Activated CD4-positive, alpha-beta T cell treated with anti-CD3 and anti-CD28 coated beads, Interleukin-2, amount 10 ng/mL, durations not matched to agents 7 days and 5 days (primary cell): ENCODE data around the gene CYP17A1. TPM values are rescaled to one million over a fixed set of nuclear protein-coding genes. Genes with fewer than 3 reads are reported as not detected.

Source experiments
- CTCF ChIA-PET: fragments of 350-600 bp; sonication (Branson Sonifier 250); formaldehyde crosslinking; loops from one replicate; lab custom pipeline; 2021; ENCODE audit warnings: antibody characterized with exemption; lab: Charles Lee
- POLR2A ChIA-PET: fragments of 350-600 bp; sonication (Branson Sonifier 250); formaldehyde crosslinking; loops from one replicate; lab custom pipeline; 2021; ENCODE audit warnings: antibody characterized with exemption; lab: Charles Lee
- DNase-seq: peaks from one replicate; pipeline ENCODE4 v3.0.0-alpha.2; 2020
- H3K27ac Mint-ChIP-seq: one replicate; pipeline ENCODE4 v1.8.0; 2021; ENCODE audit warnings: mild to moderate bottlenecking, moderate library complexity, mixed read lengths
- H3K27me3 Mint-ChIP-seq: one replicate; pipeline ENCODE4 v1.8.0; 2021; ENCODE audit warnings: mixed read lengths
- H3K36me3 Mint-ChIP-seq: one replicate; pipeline ENCODE4 v1.8.0; 2021; ENCODE audit warnings: low read depth, mixed read lengths
- H3K4me1 Mint-ChIP-seq: one replicate; pipeline ENCODE4 v1.8.0; 2021; ENCODE audit warnings: mixed read lengths
- H3K4me3 Mint-ChIP-seq: one replicate; pipeline ENCODE4 v1.8.0; 2021; ENCODE audit warnings: mild to moderate bottlenecking, moderate library complexity, mixed read lengths
- H3K9me3 Mint-ChIP-seq: one replicate; pipeline ENCODE4 v1.8.0; 2021; ENCODE audit warnings: mixed read lengths
- total RNA-seq, 2 experiments: library from RNA; stranded (reverse); gene quantifications; one replicate each; pipeline ENCODE4 v1.2.3, GENCODE V29; 2021

The CYP17A1 gene
- total RNA-seq: not detected

- Mint-ChIP-seq H3K4me1 (no peaks in the 10 kb centered on the region), H3K36me3 (no peaks in the 10 kb centered on the region), H3K9me3 (no peaks in the 10 kb centered on the region), H3K4me3 (no peak within 1 kb of the TSS), H3K27ac (no peak within 1 kb of the TSS), H3K27me3 (peaks cover 5% of the 10 kb centered on the region)
- ChIA-PET POLR2A (no interaction called here), CTCF (interaction anchor here (0.7 to 1.9 kb wide), 3 partner anchors 25 to 80 kb away, joined by 3 to 6 read pairs (median 3); partner anchors contain the start of gene CNNM2)
- DNase-seq: no peak
Measured at GRCh38 chr10:102837230-102837721, at the start of gene CYP17A1. Gene CYP17A1, minus strand, starts transcription at chr10:102837413. Its CDS starts 52 bp downstream, at chr10:102837361.

GRCh38 chr10:102880256-102880655 lies 43.0 kb upstream of the CYP17A1 start:
- Mint-ChIP-seq H3K36me3 (no peaks in the 10 kb centered on the region), H3K4me1 (no peaks in the 10 kb centered on the region), H3K4me3 (no peak overlapping the region), H3K27me3 (no peaks in the 10 kb centered on the region), H3K9me3 (no peaks in the 10 kb centered on the region), H3K27ac (no peak overlapping the region)
- CTCF ChIA-PET: interaction anchor here (0.7 kb wide), 1 partner anchor 364 kb away, joined by 5 read pairs; no protein-coding TSS in a partner anchor
- POLR2A ChIA-PET: no interaction called here
- DNase-seq: no peak

GRCh38 chr10:102878629-102879028 lies 41.4 kb upstream of the CYP17A1 start:
- no peak overlapping the region for H3K27ac Mint-ChIP-seq
- no peak overlapping the region for H3K4me3 Mint-ChIP-seq
- DNase-seq: no peak
- ChIA-PET POLR2A (no interaction called here), CTCF (interaction anchor here (1.5 kb wide), 1 partner anchor 10 kb away, joined by 3 read pairs; the partner anchor contains the start of gene AS3MT)
- no peaks in the 10 kb centered on the region for H3K9me3 Mint-ChIP-seq
- no peaks in the 10 kb centered on the region for H3K27me3 Mint-ChIP-seq
- no peaks in the 10 kb centered on the region for H3K36me3 Mint-ChIP-seq
- H3K4me1 Mint-ChIP-seq: no peaks in the 10 kb centered on the region

GRCh38 chr10:102876747-102877153 lies 39.5 kb upstream of the CYP17A1 start:
- DNase-seq: no peak
- POLR2A ChIA-PET: no interaction called here
- no peaks in the 10 kb centered on the region for H3K4me1 Mint-ChIP-seq
- no peak overlapping the region for H3K27ac Mint-ChIP-seq
- H3K27me3 Mint-ChIP-seq: no peaks in the 10 kb centered on the region
- no peak overlapping the region for H3K4me3 Mint-ChIP-seq
- no peaks in the 10 kb centered on the region for H3K9me3 Mint-ChIP-seq
- no peaks in the 10 kb centered on the region for H3K36me3 Mint-ChIP-seq
- CTCF ChIA-PET: interaction anchor here (1.0 kb wide), 1 partner anchor 9 kb away, joined by 3 read pairs; no protein-coding TSS in a partner anchor

GRCh38 chr10:102872163-102872562 lies 35.0 kb upstream of the CYP17A1 start:
- H3K27me3 Mint-ChIP-seq: peaks cover 12% of the 10 kb centered on the region
- no peak overlapping the region for H3K27ac Mint-ChIP-seq
- CTCF ChIA-PET: interaction anchor here (1.1 kb wide), 1 partner anchor 10 kb away, joined by 8 read pairs; no protein-coding TSS in a partner anchor
- no peaks in the 10 kb centered on the region for H3K9me3 Mint-ChIP-seq
- POLR2A ChIA-PET: no interaction called here
- H3K36me3 Mint-ChIP-seq: no peaks in the 10 kb centered on the region
- H3K4me3 Mint-ChIP-seq: no peak overlapping the region
- DNase-seq: no peak
- H3K4me1 Mint-ChIP-seq: peaks cover 16% of the 10 kb centered on the region

- CTCF ChIA-PET: interaction anchor here (1.2 kb wide), 1 partner anchor 54 kb away, joined by 3 read pairs; no protein-coding TSS in a partner anchor
- DNase-seq: no peak
- peaks cover 16% of the 10 kb centered on the region for H3K4me1 Mint-ChIP-seq
- no peaks in the 10 kb centered on the region for H3K36me3 Mint-ChIP-seq
- peaks cover 12% of the 10 kb centered on the region for H3K27me3 Mint-ChIP-seq
- H3K4me3 Mint-ChIP-seq: peak overlapping the region; percentile 63
- no peaks in the 10 kb centered on the region for H3K9me3 Mint-ChIP-seq
- POLR2A ChIA-PET: no interaction called here
- no peak overlapping the region for H3K27ac Mint-ChIP-seq
Measured at GRCh38 chr10:102870221-102870620, 33.0 kb upstream of the CYP17A1 start.

- H3K27me3 Mint-ChIP-seq: peaks cover 12% of the 10 kb centered on the region
- ChIA-PET CTCF (interaction anchor here (0.8 to 1.2 kb wide), 4 partner anchors 9 to 139 kb away, joined by 3 to 4 read pairs (median 3); no protein-coding TSS in a partner anchor), POLR2A (no interaction called here)
- H3K27ac Mint-ChIP-seq: peak within 1 kb of the TSS; percentile 67
- H3K4me3 Mint-ChIP-seq: peak within 1 kb of the TSS; percentile 63
- peaks cover 16% of the 10 kb centered on the region for H3K4me1 Mint-ChIP-seq
- H3K36me3 Mint-ChIP-seq: no peaks in the 10 kb centered on the region
- peak; percentile 17 for DNase-seq
- H3K9me3 Mint-ChIP-seq: no peaks in the 10 kb centered on the region
Measured at GRCh38 chr10:102869258-102870198, 32.3 kb upstream of the CYP17A1 start, which contains the start of gene AS3MT. Gene AS3MT, plus strand, starts transcription at chr10:102869470. Its CDS starts 123 bp downstream, at chr10:102869593.

- H3K27me3 Mint-ChIP-seq: peaks cover 12% of the 10 kb centered on the region
- peaks cover 16% of the 10 kb centered on the region for H3K4me1 Mint-ChIP-seq
- H3K36me3 Mint-ChIP-seq: peaks cover 1% of the 10 kb centered on the region
- peak overlapping the region; percentile 49 for H3K4me3 Mint-ChIP-seq
- no peaks in the 10 kb centered on the region for H3K9me3 Mint-ChIP-seq
- no peak overlapping the region for H3K27ac Mint-ChIP-seq
- DNase-seq: no peak
- POLR2A ChIA-PET: no interaction called here
- CTCF ChIA-PET: interaction anchor here (0.8 to 1.2 kb wide), 4 partner anchors 9 to 138 kb away, joined by 3 to 4 read pairs (median 3); no protein-coding TSS in a partner anchor
Measured at GRCh38 chr10:102868911-102869257, 31.7 kb upstream of the CYP17A1 start.

GRCh38 chr10:102865620-102866019 lies 28.4 kb upstream of the CYP17A1 start:
- Mint-ChIP-seq H3K9me3 (no peaks in the 10 kb centered on the region), H3K36me3 (peaks cover 3% of the 10 kb centered on the region), H3K27ac (no peak overlapping the region), H3K4me3 (no peak overlapping the region), H3K27me3 (peaks cover 9% of the 10 kb centered on the region), H3K4me1 (peaks cover 14% of the 10 kb centered on the region)
- POLR2A ChIA-PET: no interaction called here
- no peak for DNase-seq
- CTCF ChIA-PET: no interaction called here

GRCh38 chr10:102863660-102864059 lies 26.4 kb upstream of the CYP17A1 start:
- ChIA-PET POLR2A (no interaction called here), CTCF (interaction anchor here (0.6 kb wide), 2 partner anchors 9 to 50 kb away, joined by 3 read pairs; partner anchors contain the start of gene BORCS7)
- H3K9me3 Mint-ChIP-seq: no peaks in the 10 kb centered on the region
- H3K27ac Mint-ChIP-seq: no peak overlapping the region
- no peaks in the 10 kb centered on the region for H3K4me1 Mint-ChIP-seq
- H3K4me3 Mint-ChIP-seq: no peak overlapping the region
- H3K36me3 Mint-ChIP-seq: peaks cover 3% of the 10 kb centered on the region
- DNase-seq: no peak
- H3K27me3 Mint-ChIP-seq: no peaks in the 10 kb centered on the region

- CTCF ChIA-PET: interaction anchor here (0.6 kb wide), 1 partner anchor 490 kb away, joined by 3 read pairs; no protein-coding TSS in a partner anchor
- POLR2A ChIA-PET: no interaction called here
- Mint-ChIP-seq H3K27me3 (no peaks in the 10 kb centered on the region), H3K36me3 (peaks cover 3% of the 10 kb centered on the region), H3K4me3 (no peak overlapping the region), H3K4me1 (peaks cover 12% of the 10 kb centered on the region), H3K27ac (no peak overlapping the region), H3K9me3 (no peaks in the 10 kb centered on the region)
- DNase-seq: no peak
Measured at GRCh38 chr10:102859911-102860310, 22.7 kb upstream of the CYP17A1 start.

- DNase-seq: no peak
- CTCF ChIA-PET: interaction anchor here (0.6 kb wide), 1 partner anchor 79 kb away, joined by 3 read pairs; no protein-coding TSS in a partner anchor
Measured at GRCh38 chr10:102856758-102857424, 19.7 kb upstream of the CYP17A1 start.

More at GRCh38 chr10:102856758-102857424, 19.7 kb upstream of the CYP17A1 start:
- no peaks in the 10 kb centered on the region for H3K27me3 Mint-ChIP-seq
- no peak overlapping the region for H3K4me3 Mint-ChIP-seq
- H3K36me3 Mint-ChIP-seq: no peaks in the 10 kb centered on the region
- no peak overlapping the region for H3K27ac Mint-ChIP-seq
- POLR2A ChIA-PET: no interaction called here
- no peaks in the 10 kb centered on the region for H3K9me3 Mint-ChIP-seq
- H3K4me1 Mint-ChIP-seq: peaks cover 16% of the 10 kb centered on the region
